GM18508 (cell line): ENCODE data around the gene PLEKHM2.

ENCODE experiments used
- ATAC-seq: cut with Tn5 transposase; IDR thresholded peaks from one replicate; pipeline ENCODE4 v1.9.1; 2021; ENCODE audit warnings: moderate number of reproducible peaks; ENCODE audit not compliant: insufficient read depth, unreplicated experiment

The PLEKHM2 gene

GRCh38 chr1:15756143-15757015 is 72.3 kb downstream of the PLEKHM2 start:
- no peak for ATAC-seq

DNA sequence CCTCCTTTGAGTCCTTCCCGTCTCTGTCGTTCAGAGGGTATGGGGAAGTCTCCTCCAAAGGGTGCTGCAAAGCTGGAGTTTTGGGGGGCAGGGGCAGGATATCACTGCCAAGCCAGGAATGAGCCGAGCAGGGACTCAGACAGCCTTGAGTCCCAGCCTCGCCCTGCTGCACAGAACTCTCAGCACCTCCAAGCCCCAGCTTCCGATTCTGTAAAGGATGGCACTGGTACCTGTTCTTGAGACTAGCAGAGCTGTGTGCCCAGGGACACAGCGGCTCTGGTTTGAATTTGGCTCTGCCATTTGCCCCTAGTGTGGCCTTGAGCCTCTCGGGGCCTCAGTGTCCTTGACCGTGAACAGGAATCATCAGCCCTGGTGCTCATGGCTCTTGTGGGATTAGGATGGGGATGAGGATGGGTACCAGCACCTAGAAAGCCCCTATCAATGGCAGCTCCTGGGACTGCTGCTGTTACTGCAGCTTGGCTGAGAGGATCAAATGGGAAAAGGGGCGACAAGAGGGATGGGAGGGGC is 73.0 kb downstream of the PLEKHM2 start:
- ATAC-seq: no peak

GRCh38 chr1:15757575-15758342 is 73.6 kb downstream of the PLEKHM2 start:
- ATAC-seq: no peak

- no peak for ATAC-seq
Measured at GRCh38 chr1:15758343-15758931, 74.3 kb downstream of the PLEKHM2 start, which contains the start of gene FBLIM1. Gene FBLIM1, plus strand, starts transcription at chr1:15758795. Its CDS starts 6,189 bp downstream, at chr1:15764984.

GRCh38 chr1:15758953-15759661 is 75.0 kb downstream of the PLEKHM2 start:
- no peak for ATAC-seq

DNA sequence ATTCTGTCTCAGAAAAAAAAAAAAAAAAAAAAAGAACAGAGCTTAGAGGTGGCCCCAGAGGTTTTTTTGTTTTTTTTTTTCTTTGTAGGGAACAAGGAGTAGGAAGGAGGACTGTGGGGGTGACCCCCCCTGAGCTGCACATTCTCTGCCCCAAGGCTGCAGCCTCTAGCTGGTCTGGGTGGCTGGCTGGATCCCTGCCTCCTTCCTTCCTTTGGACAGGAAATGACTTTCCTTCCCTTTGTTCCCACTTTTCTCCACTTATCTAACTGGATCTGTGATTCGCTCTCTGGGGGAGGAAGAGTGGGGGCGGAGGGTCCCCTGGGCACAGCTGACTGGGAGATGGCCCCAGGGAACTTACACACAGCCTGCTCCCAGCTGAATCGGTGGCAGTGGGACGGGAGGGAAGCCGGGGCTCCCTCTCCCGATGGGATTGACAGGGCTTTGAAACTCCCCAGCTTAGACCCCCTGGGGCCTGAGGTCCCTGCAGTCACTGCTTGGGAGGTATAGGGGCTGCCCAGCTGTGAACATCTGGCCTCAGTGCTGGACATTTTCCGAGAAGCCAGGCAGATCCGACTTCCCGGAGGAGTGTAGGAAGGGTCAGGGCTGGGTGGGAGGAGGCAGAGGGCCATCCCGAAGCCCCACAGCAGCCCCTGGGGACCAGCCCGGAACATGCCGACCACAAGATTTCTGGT is 76.5 kb downstream of the PLEKHM2 start:
- ATAC-seq: no peak

GRCh38 chr1:15761366-15762128 is 77.4 kb downstream of the PLEKHM2 start:
- no peak for ATAC-seq

- ATAC-seq: no peak
Measured at GRCh38 chr1:15762546-15762945, 78.4 kb downstream of the PLEKHM2 start.

- no peak for ATAC-seq
Measured at GRCh38 chr1:15764269-15764764, 80.2 kb downstream of the PLEKHM2 start.

DNA sequence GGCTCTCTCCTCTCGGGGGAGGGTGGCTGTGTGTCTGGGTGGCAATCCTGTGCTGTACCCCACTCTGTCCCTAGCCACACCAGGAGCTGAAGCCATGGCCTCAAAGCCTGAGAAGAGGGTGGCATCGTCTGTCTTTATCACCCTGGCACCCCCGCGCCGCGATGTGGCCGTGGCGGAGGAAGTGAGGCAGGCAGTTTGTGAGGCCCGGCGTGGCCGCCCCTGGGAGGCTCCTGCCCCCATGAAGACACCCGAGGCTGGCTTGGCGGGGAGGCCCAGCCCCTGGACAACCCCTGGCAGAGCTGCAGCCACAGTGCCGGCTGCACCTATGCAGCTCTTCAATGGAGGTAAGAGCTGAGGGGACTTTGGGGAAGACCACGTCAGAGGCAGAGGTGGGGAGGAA is 80.8 kb downstream of the PLEKHM2 start:
- no peak for ATAC-seq

GRCh38 chr1:15765495-15766194 is 81.5 kb downstream of the PLEKHM2 start:
- no peak for ATAC-seq

GRCh38 chr1:15767941-15768340 is 83.8 kb downstream of the PLEKHM2 start:
- ATAC-seq: no peak

GRCh38 chr1:15768388-15768787 is 84.3 kb downstream of the PLEKHM2 start:
- no peak for ATAC-seq

DNA sequence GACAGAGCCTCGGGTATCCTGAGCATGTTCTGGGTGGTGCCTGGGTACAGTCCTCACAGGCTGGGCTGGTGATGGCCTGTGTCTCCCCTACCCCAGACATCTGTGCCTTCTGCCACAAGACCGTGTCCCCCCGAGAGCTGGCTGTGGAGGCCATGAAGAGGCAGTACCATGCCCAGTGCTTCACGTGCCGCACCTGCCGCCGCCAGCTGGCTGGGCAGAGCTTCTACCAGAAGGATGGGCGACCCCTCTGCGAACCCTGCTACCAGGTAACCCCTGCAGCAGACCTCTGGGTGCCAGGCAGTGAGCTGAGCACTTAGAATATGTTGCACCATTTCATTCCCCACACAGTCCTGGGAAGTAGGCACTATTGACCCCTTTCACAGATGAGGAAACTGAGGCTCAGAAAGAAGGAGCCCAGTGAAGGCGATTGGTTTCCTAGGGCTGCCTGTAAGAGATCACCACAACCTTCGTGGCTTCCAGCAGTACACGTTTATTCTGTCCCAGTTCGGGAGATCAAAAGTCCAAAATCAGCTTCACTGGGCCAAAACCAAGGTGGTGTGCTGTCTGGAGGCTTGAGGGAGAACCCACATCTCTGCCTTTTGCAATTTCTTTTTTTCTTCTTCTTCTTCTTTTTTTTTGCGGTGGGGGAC is 86.3 kb downstream of the PLEKHM2 start:
- no peak for ATAC-seq

GRCh38 chr1:15771836-15772515 is 87.9 kb downstream of the PLEKHM2 start:
- no peak for ATAC-seq

DNA sequence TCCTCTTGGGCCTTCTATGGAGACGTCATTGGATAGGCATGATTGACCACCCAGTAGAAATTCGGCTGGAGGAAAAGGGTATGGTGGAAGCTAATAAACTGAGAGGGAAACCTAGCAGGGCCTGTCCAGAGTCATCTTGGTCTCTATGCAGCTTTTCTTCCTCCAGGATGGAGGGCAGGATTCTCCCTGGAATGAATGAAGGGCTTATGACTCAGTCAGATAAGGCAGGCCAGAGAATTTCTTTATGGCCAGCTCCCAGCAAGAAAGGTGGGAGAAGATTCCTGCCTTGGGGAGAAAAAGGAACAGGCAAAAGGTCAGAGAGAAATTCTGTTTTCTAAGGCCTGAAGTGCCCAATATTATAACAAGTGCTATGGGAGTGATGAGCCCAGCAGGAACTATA is 91.6 kb downstream of the PLEKHM2 start:
- no peak for ATAC-seq
